ENCODE results near the gene SPECC1L. TPM values are rescaled to one million over a fixed set of nuclear protein-coding genes. Genes with fewer than 3 reads are reported as not detected.

The SPECC1L gene
- total RNA-seq, 1 donor from 2014 or later = 46.2 TPM

GRCh38 chr22:24414984-24415945 is 144.6 kb downstream of the SPECC1L start:
- DNase-seq (ENCODE audit: low read depth) = no peak

- DNase-seq (ENCODE audit: low read depth) = no peak
Measured at GRCh38 chr22:24416095-24416494, 145.5 kb downstream of the SPECC1L start.

DNA sequence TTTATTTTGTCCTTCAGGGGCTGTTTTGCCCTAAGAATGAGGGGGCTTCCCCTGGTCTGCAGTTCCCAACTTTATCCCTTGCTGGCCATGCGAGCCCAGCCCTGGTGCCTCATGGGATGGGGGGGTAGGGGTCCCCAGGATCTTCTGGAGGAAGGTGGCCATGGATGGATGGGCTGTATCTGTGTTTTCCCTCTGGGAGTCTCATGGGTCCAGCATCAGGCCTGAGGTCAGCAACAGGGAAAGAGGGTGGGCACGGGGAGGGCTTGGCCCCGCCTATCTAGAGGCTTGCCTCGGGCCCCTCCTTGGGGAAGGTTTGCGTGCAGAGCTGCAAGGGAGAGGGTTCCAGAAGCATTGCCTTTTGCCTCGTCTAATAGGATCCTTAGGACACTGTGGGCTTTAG is 146.0 kb downstream of the SPECC1L start:
- DNase-seq (ENCODE audit: low read depth) = no peak

- no peak for DNase-seq (ENCODE audit: low read depth)
Measured at GRCh38 chr22:24417200-24417599, 146.6 kb downstream of the SPECC1L start.

DNA sequence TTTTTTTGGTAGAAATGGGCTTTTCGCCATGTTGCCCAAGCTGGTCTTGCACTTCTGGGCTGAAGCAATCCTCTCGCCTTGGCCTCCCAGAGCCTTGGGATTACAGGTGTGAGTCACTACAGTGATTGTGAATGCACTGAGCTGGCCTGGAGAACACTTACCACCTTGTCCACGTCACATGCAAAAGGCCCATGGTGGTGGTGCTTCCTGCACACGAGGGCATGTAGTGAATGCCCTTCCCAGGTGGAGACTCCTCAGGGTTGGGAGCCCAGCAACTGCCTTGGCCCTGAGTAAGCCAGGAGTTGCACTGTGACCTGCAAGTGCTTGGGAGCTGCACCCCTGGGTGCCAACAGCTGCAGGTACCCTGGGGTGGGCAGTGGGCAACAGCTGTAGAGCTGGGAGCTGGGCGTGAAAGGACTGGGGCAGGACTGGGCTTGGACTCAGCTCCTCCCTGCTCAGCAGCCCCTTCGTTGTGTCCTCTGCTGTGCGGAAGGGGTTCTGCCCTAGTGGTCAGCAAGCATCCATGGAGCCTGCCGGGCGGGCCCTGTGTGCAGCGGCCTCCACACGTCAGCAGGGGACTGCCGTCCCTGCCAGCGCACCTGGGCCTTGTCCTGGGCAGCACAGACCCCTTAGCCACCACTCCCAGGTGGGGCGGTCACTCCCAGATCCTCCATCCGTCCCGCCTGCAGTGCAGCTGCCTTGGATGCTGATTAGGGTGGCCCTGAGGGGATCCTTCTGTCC is 147.4 kb downstream of the SPECC1L start:
- peak; percentile 28 for DNase-seq (ENCODE audit: low read depth)

- DNase-seq (ENCODE audit: low read depth) = no peak
Measured at GRCh38 chr22:24418786-24419474, 148.3 kb downstream of the SPECC1L start.

- no peak for DNase-seq (ENCODE audit: low read depth)
Measured at GRCh38 chr22:24419475-24419850, 148.8 kb downstream of the SPECC1L start.

DNA sequence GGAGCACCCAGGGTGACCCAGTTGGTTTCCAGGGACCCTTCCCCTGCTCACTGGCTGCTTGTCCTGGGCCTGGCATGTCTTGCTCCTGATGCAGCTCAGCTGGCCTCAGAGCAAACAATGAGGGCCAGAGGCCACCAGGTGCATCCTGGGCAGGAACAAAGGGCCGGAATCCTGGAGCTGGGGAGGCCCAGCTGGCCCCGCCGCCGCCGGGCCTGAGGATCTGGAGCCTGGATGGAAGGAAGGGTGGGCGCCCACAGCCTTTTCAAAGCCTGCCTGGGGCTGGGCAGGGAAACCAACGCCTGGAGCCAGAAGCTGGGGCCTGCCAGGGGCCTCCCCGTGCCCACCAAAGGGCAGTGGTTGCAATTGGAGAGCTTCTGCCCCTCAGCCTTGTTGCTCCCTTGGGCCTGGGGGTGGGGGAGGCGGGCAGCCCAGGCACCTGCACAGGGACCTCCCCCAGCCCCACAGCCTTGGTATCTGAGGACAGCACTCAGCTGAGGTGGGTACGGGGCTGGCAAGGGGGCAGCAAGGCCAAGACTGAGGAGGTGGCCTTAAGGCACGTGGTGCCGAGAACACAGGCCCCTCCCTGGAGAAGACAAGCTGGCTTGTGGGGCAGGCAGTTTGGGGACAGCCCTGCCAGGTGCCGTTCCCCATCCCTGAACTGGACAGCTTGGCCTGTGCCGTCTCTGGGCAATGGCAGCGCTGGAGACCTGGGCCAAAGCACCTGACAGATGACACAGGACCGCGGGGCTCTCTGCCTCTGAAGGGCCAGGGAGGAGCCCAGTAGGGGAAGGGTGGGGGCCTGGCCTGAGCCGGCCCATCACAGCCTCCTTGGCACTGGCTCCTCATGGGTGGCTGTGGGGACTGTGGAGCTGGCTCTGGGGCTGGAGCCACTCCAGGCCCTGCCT is 149.7 kb downstream of the SPECC1L start:
- DNase-seq (ENCODE audit: low read depth) = no peak

GRCh38 chr22:24420977-24421343 is 150.3 kb downstream of the SPECC1L start:
- no peak for DNase-seq (ENCODE audit: low read depth)

DNA sequence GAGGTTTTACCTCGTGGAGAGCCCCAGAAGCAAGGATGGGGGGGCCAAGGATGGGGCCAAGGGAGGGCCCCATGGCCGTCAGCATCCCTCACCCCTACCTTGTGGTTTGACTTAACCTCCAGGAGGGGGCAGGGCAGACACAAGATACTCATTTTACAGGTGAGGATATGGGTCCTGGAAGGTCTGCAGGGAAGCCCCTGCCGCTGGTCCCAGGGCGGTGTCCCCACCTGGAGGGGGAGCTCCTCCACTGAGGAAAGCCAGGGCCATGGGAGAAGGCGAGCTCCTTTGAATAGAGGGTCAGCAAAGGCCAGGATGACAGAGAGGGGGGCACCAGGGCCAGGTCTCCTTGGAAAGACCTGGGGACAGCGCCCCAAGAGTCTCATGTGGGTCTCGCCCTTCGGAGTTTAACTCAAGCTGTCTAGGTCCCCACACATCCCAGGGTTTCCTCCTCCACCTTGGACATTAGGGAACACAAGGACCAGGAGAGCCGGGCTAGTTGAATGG is 150.8 kb downstream of the SPECC1L start:
- no peak for DNase-seq (ENCODE audit: low read depth)

DNA sequence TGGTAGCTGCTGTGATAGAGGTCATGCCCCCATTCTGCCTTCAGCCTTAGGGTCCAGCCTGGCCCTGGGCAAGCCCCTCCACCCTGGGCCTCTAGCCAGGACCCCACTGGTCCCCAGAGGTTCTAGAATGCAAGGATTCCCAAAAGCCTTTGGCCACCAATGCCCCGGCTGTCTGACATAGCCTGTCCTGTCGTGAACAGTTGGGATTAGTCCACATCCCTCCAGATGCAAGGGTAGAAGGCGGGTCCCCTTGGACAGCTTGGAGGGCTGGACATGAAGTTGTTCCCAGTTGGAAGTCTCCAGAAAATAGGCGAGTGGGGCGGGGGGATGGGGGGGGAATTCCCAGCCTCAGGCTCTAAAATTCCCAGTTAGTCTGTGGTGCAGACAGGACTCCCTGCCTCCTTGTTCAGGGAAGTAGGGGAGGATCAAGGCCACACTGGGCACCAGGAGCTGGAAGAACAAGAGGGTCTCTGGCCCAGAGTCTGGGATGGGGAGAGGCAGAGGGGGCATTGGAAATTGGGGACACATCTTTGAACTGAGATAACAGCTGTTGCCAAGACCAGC is 151.6 kb downstream of the SPECC1L start:
- DNase-seq (ENCODE audit: low read depth) = no peak

- DNase-seq (ENCODE audit: low read depth) = no peak
Measured at GRCh38 chr22:24423519-24424000, 152.9 kb downstream of the SPECC1L start.

DNA sequence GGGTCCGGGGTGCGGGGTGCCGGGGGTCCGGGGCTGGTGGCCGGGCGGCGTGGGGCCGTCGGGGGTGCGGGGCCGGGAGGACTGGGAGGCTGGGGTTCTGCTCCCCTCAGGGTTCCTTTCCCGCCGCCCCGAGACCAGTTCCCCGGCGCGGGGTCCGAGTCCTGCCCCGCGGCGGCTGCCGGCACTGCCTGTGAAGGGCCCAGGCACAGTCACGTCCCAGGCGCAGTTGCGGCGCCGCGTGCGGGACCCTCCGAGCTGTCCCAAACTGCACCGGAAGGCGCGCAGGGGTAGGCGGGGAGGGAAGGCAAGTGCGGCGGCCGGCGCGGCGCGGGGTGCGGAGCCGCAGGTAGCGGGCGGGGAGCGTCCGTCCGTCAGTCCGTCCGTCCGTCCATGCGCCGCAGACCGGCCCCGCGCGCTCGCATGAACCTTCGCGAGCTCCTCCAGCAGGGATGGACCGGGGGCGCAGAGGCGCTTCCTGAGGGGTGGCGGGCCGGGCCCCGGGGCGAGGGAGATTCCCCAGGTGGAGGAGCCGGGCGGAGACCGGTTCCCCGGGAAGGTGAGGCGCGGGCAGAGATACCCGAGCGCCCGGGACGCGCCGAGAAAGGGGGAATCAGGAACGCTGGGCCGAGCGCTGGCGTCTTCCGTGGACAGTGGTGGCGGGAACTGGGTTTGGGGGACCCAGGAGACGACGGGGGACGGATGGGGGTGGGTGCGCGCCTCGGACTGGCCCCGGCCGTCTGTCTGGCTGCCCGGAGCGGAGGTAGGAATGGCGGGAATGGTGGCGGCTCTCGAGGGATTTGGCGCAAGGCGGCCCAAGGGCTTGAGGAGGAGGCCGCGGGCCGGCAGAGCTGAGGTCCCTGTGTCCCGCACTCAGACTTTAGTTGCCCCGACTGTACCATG is 153.6 kb downstream of the SPECC1L start:
- DNase-seq (ENCODE audit: low read depth) = no peak

DNA sequence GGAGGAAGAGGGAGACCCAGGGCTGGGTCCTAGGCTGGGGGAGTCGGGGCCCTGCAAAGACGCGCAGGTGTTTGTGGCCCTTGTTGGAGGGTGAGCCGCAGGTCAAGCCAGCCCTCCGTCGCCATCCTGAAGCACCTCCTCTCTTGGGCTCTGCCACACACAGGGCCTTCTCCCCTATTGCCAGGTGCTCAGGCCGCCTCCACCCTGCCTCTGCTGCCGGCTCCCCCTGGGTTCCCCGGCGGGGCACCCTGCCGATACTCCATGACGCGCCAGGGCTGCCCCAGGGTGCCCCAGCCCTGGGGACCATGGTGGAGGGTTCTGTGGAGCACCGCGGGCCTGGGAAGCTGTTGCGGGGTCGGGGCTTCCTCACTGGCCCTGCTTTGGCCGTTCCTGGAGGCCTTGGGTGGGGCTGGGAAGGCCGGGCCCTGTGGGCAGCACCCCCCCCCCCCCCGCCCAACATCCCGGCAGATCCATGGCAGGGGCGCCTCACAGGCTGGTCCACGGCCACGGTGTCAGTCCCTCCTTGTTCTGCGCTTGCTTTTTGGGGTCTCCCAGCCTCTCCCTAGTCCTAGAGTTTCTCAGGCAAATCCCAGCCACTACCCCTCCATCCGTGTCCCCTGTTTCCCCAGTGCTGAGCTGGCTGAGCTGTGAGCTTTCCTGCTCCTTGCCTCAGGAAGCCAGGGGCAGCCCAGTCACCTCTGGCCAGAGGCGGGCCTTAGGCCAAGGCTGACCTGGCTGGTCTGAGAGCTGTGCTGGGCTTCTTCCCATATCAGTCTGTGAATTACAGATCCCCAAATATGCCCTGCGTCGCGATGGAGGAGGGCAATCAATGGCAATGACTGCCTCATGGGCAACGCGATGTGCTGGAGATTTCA is 154.5 kb downstream of the SPECC1L start:
- no peak for DNase-seq (ENCODE audit: low read depth)

DNA sequence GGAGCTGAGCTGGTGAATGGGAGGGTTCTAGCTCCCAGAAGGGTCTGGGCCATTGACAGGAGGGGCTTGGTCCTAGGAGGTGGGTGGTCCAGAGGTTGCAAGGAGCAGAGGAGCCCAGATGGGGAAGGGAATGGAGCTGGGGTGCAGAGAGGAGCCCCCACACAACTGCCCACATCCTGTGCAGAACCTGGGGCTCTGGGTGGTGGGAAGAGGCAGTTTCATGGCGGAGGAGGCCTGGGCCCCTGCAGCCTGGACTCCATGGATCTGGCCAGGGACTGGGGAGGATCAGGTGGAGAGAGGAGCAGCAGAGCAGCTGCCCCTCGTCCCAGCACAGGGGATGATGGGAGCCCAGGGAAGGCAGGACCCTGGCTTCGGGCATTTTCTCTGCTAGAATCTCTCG is 155.8 kb downstream of the SPECC1L start:
- no peak for DNase-seq (ENCODE audit: low read depth)

DNA sequence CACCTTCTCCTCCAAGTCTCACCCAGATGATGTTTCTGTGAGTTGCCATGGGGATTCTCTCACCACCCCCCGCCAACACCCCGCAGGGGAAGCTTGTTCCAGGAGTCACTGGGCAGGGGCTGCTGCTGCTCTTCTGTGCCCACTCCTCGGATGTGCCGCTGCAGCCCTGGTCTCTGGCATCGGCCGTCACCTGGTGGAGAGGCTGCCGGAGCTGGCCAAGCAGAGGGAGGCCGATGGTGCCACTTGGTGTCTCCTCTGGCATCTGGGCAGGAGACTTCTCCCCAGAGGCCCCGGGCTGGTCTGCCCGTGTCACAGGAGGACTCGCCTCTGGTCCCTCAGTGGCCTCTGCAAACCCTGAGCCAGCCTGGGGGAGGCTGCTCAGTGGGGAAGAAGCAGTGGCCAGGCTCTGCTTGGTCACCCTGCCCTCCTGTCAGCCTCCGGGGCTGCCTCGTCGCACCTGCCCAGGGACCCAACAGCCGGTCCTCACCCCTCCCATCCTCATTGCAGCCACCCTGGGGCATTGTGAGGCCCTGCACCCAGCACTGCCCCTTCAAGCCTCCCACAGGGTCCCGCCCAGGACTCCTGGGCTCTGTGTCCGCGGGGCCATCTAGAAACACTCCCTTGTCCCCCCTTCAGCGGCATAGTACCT is 156.3 kb downstream of the SPECC1L start:
- DNase-seq (ENCODE audit: low read depth) = no peak

DNA sequence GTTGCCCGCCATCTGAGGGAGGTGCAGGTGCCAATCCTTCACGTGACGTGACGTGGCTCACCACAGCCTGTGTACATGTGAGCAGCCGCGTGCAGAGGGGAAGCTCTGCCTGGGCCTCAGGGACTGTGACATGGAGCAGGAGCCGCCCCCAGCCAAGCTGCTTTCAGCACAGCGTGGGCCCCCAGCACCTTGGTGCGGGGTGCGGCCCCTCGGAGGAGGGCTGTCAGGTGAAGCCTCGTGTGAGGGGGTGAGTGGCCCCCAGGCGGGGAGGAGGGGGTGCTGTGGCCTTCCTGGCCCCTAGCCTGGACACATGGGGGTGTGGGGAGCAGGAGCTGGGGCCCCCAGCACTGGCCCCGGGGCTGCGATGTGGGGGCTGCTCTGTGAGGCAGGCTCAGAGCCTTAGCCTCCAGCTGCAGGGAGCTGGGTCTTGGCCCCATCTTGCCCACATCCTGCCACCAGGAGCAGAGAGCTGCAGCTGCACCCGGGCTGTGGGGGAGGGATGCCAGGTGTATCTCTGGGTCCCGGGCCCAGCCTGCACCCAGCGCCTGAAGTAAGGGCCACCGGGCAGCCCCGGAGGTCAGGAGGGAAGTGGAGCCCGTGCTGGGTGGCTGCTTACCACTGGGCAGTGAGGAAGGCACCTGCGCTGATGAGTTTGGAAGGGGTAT is 157.0 kb downstream of the SPECC1L start, which contains the start of gene ADORA2A:
Gene ADORA2A (plus strand): TSS at position 100 of the 665 bp plus-strand sequence. CDS start 5,806 bp downstream, outside the sequence.
- no peak for DNase-seq (ENCODE audit: low read depth)
